Effector CD4-positive, alpha-beta T cell (primary cell): ENCODE data around the gene RTRAF.

ENCODE experiments used
- DNase-seq: peaks from one replicate; pipeline ENCODE4 v3.0.0-alpha.2; 2020

Gene RTRAF

DNA sequence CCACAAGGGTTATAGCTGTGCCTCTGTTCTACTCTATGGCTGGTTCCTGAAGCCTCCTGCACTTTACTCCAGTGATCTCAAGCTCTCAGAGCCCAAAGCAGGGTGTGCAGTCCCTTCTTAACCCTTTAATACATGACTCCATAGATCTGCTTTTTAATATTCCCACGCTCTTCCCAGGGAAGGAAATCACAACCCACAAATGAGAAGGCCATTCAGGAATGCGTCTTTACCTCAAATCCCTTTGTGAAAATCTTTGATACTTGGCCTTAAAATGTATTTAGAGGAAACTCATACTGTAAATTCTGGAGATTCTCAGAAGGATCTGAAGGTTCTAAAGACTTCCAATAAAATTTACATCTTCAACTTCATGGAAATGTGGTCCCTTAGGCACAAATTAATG, 62.5 kb downstream of the RTRAF start:
- no peak for DNase-seq

GRCh38 chr14:52052288-52052943, 63.1 kb downstream of the RTRAF start:
- no peak for DNase-seq

DNA sequence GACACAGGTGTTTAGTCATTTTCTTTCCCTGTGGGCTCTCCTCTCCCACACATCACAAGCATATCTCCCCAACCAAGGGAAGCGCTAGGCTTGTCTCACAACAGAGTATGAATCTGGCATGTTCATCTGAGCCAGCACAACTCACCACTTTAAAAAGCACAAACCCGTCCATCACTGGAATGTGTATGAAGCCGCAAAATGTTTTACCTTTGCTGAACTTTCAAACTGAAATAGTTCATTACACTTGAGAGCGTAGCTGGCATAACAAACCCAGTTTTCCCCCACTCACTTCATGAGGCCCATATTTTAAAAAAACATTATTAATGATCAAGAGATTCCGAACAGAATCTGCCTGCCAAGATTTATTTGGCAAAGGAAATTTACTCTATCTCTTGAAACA, 63.7 kb downstream of the RTRAF start:
- DNase-seq = no peak

GRCh38 chr14:52054678-52055077, 65.3 kb downstream of the RTRAF start:
- no peak for DNase-seq

GRCh38 chr14:52055167-52055566, 65.8 kb downstream of the RTRAF start:
- no peak for DNase-seq

DNA sequence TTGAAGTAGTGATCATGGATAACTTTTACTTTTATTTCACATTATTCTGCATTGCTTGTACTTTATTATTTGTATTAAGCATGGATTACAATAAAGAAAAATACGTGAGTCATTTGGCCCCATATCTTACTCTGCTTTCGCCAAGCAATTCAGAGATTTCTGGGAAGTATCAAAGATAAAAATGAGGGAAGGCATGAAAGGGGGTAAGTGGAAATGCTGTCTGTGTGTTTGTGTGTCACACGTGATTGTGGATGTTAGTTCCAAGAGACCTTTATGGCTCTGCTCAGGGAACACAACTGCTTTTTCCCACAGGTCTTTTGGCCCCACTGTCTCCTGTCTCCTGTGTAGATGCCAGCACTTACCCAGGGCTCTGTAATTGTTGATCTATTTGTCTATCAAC, 69.0 kb downstream of the RTRAF start:
- no peak for DNase-seq

GRCh38 chr14:52059649-52060048, 70.3 kb downstream of the RTRAF start:
- no peak for DNase-seq

GRCh38 chr14:52060080-52060479, 70.7 kb downstream of the RTRAF start:
- no peak for DNase-seq
